Panc1 (cell line): ENCODE measurements around the gene RAP1GAP. TPM values are rescaled to one million over a fixed set of nuclear protein-coding genes. Genes with fewer than 3 reads are reported as not detected.

ENCODE experiments used
- ATAC-seq: fragments of 200-7000 bp; cut with Tn5 transposase; 2 replicates; pipeline ENCODE4 v1.9.1; 2020; ENCODE audit warnings: mild to moderate bottlenecking, moderate library complexity
- BruUV-seq: library from RNA; stranded (reverse); fragments of 400-500 nt; replicated peaks from 2 replicates; lab custom pipeline; 2021; lab: Mats Ljungman, UMichigan
- CTCF ChIA-PET: fragments of 300-600 bp; sonication (Branson Sonifier 250); formaldehyde crosslinking; loops from one replicate; lab custom pipeline; 2022; ENCODE audit warnings: antibody characterized with exemption; lab: Charles Lee
- POLR2A ChIA-PET: fragments of 300-600 bp; sonication (Branson Sonifier 250); formaldehyde crosslinking; loops from one replicate; lab custom pipeline; 2022; ENCODE audit warnings: antibody characterized with exemption; lab: Charles Lee
- DNase-seq: peaks from one replicate; pipeline ENCODE4 v3.0.0-alpha.2; 2010; ENCODE audit warnings: low read depth, low spot score
- H3K27ac ChIP-seq: 2 replicates; pipeline ENCODE4 v1.5.1; 2011; ENCODE audit warnings: mild to moderate bottlenecking, low read length, inconsistent platforms
- H3K27me3 ChIP-seq: fragments of 200-500 bp; sonication (Bioruptor generic); 2 replicates; pipeline ENCODE4 v1.6.0; 2014; ENCODE audit warnings: low read length, inconsistent platforms; ENCODE audit not compliant: control insufficient read depth, insufficient read depth
- H3K36me3 ChIP-seq: fragments of 200-500 bp; sonication (Bioruptor generic); 2 replicates; pipeline ENCODE4 v1.5.1; 2014; ENCODE audit warnings: inconsistent platforms, mild to moderate bottlenecking, low read length, moderate library complexity; ENCODE audit not compliant: control insufficient read depth, insufficient read depth
- H3K4me1 ChIP-seq: 2 replicates; pipeline ENCODE4 v1.5.1; 2011; ENCODE audit warnings: inconsistent platforms, mild to moderate bottlenecking, low read length, moderate library complexity; ENCODE audit not compliant: control insufficient read depth, insufficient read depth
- H3K4me3 ChIP-seq, 2 experiments: 2 replicates each; pipeline ENCODE4 v1.5.1; 2011 to 2012; ENCODE audit warnings: low read depth in 2 of 2, low read length in 2 of 2, mild to moderate bottlenecking in 2 of 2, inconsistent platforms in 1 of 2, moderate library complexity in 1 of 2
- H3K9me3 ChIP-seq: fragments of 200-500 bp; sonication (Bioruptor generic); 2 replicates; pipeline ENCODE4 v1.5.1; 2014; ENCODE audit warnings: low read depth, mild to moderate bottlenecking, inconsistent platforms, low read length, moderate library complexity; ENCODE audit not compliant: control insufficient read depth, insufficient read depth
- CTCF ChIP-seq: fragments of 450-650 bp; IDR thresholded peaks from 2 replicates; pipeline ENCODE4 v1.5.1; 2017; ENCODE audit warnings: mild to moderate bottlenecking
- POLR2AphosphoS5 ChIP-seq: IDR thresholded peaks from 2 replicates; pipeline ENCODE4 v1.6.1; 2012; ENCODE audit warnings: mild to moderate bottlenecking, low read depth, low read length, moderate library complexity
- REST ChIP-seq, 2 experiments: IDR thresholded peaks; 2 replicates each; pipeline ENCODE4 v1.6.1; 2011 to 2012; ENCODE audit warnings: low read depth in 2 of 2, control low read depth in 1 of 2, low read length in 1 of 2, mild to moderate bottlenecking in 1 of 2, moderate library complexity in 1 of 2; ENCODE audit not compliant: insufficient read depth in 1 of 2
- SIN3A ChIP-seq: IDR thresholded peaks from 2 replicates; pipeline ENCODE4 v1.6.1; 2012; ENCODE audit warnings: low read depth, mild to moderate bottlenecking, low read length, moderate library complexity, borderline replicate concordance; ENCODE audit not compliant: insufficient read depth
- TCF7L2 ChIP-seq: IDR thresholded peaks from 2 replicates; pipeline ENCODE4 v1.6.1; 2011; ENCODE audit warnings: mild to moderate bottlenecking, low read depth, low read length, inconsistent platforms
- in situ Hi-C: cut with HindIII; loops from 2 replicates; pipeline ENCODE4 v1.10.0; 2016; ENCODE audit warnings: low sequenced_read_pairs, low pct_unique_long_range_greater_than_20kb
- intact Hi-C: fragments of 100-400 bp; cut with micrococcal nuclease; formaldehyde crosslinking; loops from one replicate; pipeline ENCODE4 v1.10.0; 2022; ENCODE audit not compliant: unreplicated experiment
- total RNA-seq: library from RNA; stranded (reverse); gene quantifications from one replicate; pipeline ENCODE4 v1.2.1, GENCODE V29; 2021; ENCODE audit not compliant: unreplicated experiment

RAP1GAP gene
- total RNA-seq, 1 experiment from 2014 or later, result 4.6 TPM

GRCh38 chr1:21572735-21573277, 96.4 kb downstream of the RAP1GAP start:
- ChIA-PET CTCF (interaction anchor here (0.7 to 1.2 kb wide), 4 partner anchors 25 to 203 kb away, joined by 3 to 4 read pairs (median 4); no protein-coding TSS in a partner anchor), POLR2A (no interaction called here)
- no peaks in the 10 kb centered on the region for H3K27me3 ChIP-seq
- intact Hi-C loops, result no loop called here
- ATAC-seq (no peak), DNase-seq (no peak)
- no peak overlapping the region for H3K27ac ChIP-seq
- no peaks in the 10 kb centered on the region for H3K36me3 ChIP-seq
- H3K9me3 ChIP-seq, result no peaks in the 10 kb centered on the region
- no peaks in the 10 kb centered on the region; the same call in none of the 2 replicates for H3K4me1 ChIP-seq
- in situ Hi-C loops, result no loop called here
- TF ChIP-seq POLR2AphosphoS5, result no peak
- TF ChIP-seq TCF7L2, result no peak
- no peak for TF ChIP-seq CTCF
- no peak for TF ChIP-seq SIN3A
- no peak for TF ChIP-seq REST (IDR thresholded peaks at IDR 0.05; ENCODE audit: insufficient read depth in 1 of 2, low read depth in 2 of 2, low read length in 1 of 2)
- no TSS peak for BruUV-seq
- H3K4me3 ChIP-seq, result no peak overlapping the region

- H3K27ac ChIP-seq, result no peak overlapping the region
- intact Hi-C loops, result no loop called here
- ChIA-PET CTCF (interaction anchor here (0.7 kb wide), 1 partner anchor 202 kb away, joined by 3 read pairs; no protein-coding TSS in a partner anchor), POLR2A (no interaction called here)
- in situ Hi-C loops, result no loop called here
- ATAC-seq, result no peak
- no peak overlapping the region for H3K4me3 ChIP-seq
- H3K27me3 ChIP-seq, result no peaks in the 10 kb centered on the region
- BruUV-seq, result no TSS peak
- no peaks in the 10 kb centered on the region; the same call in none of the 2 replicates for H3K4me1 ChIP-seq
- no peaks in the 10 kb centered on the region for H3K9me3 ChIP-seq
- DNase-seq, result no peak
- H3K36me3 ChIP-seq, result no peaks in the 10 kb centered on the region
- no peak for TF ChIP-seq POLR2AphosphoS5
- TF ChIP-seq CTCF, result no peak
- TF ChIP-seq SIN3A, result no peak
- TF ChIP-seq REST (IDR thresholded peaks at IDR 0.05; ENCODE audit: insufficient read depth in 1 of 2, low read depth in 2 of 2, low read length in 1 of 2), result no peak
- TF ChIP-seq TCF7L2, result no peak
Measured at GRCh38 chr1:21572221-21572620, 96.9 kb downstream of the RAP1GAP start.
